SH-SY5Y (cell line): ENCODE data around the gene SMYD3.

Source experiments
- GATA2 ChIP-seq: IDR thresholded peaks from 2 replicates; pipeline ENCODE4 v1.6.1; 2011; ENCODE audit warnings: mild to moderate bottlenecking, low read depth, low read length
- GATA3 ChIP-seq: IDR thresholded peaks from 2 replicates; pipeline ENCODE4 v1.6.1; 2011; ENCODE audit warnings: low read depth, mild to moderate bottlenecking, low read length, moderate library complexity

DNA sequence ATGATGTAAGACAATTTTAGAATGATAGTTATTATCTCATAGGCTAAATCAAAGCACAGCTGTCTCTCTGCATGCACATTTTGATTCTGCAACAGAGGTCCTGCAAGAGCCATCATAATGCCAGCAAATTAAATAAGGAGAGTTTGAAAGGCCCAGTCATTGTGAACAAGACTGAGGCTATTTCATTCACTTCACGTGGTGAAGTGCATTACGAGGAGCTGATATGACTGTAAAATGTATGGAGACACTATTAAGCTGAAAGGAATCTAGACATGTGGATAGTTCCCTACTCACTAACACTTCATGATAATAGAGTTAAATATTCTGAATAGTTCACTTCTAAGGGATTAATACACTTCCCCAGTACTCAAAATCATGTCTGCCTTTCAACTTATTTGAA lies 299.0 kb downstream of the SMYD3 start:
- no peak for TF ChIP-seq GATA2
- TF ChIP-seq GATA3: no peak
